GM23338 (cell line): ENCODE measurements around the gene BIRC5. TPM values are rescaled to one million over a fixed set of nuclear protein-coding genes. Genes with fewer than 3 reads are reported as not detected.

Experiments used
- ATAC-seq: fragments of 200-7000 bp; cut with Tn5 transposase; 3 replicates; pipeline ENCODE4 v1.9.1; 2020
- DNase-seq: peaks from one replicate; pipeline ENCODE4 v3.0.0-alpha.2; 2015; ENCODE audit warnings: low spot score
- H2AFZ ChIP-seq: fragments of 200-600 bp; sonication (generic); 2 replicates; pipeline ENCODE4 v1.8.0; 2016; ENCODE audit warnings: antibody characterized with exemption, mild to moderate bottlenecking, moderate library complexity
- H3F3A ChIP-seq: fragments of 200-600 bp; sonication (generic); replicated peaks from 2 replicates; pipeline ENCODE4 v1.8.0; 2017; ENCODE audit warnings: antibody characterized with exemption, mixed run types, low read depth
- H3K27ac ChIP-seq: fragments of 200-600 bp; sonication (generic); 2 replicates; pipeline ENCODE4 v1.6.1; 2016; ENCODE audit warnings: low read depth
- H3K27me3 ChIP-seq: fragments of 200-600 bp; sonication (generic); 2 replicates; pipeline ENCODE4 v1.8.0; 2016; ENCODE audit warnings: mild to moderate bottlenecking, mixed run types, moderate library complexity; ENCODE audit not compliant: insufficient read depth
- H3K36me3 ChIP-seq: fragments of 200-600 bp; sonication (generic); 2 replicates; pipeline ENCODE4 v1.8.0; 2016; ENCODE audit warnings: mild to moderate bottlenecking; ENCODE audit not compliant: insufficient read depth
- H3K4me1 ChIP-seq: fragments of 200-600 bp; sonication (generic); 2 replicates; pipeline ENCODE4 v1.8.0; 2016; ENCODE audit warnings: mild to moderate bottlenecking, moderate library complexity; ENCODE audit not compliant: insufficient read depth
- H3K4me2 ChIP-seq: fragments of 200-600 bp; sonication (generic); 2 replicates; pipeline ENCODE4 v1.7.1; 2017; ENCODE audit warnings: mixed run types
- H3K4me3 ChIP-seq: fragments of 200-600 bp; sonication (generic); 2 replicates; pipeline ENCODE4 v1.6.1; 2016; ENCODE audit warnings: mixed run types
- H3K79me2 ChIP-seq: fragments of 200-600 bp; sonication (generic); replicated peaks from 2 replicates; pipeline ENCODE4 v1.8.0; 2017; ENCODE audit warnings: mild to moderate bottlenecking; ENCODE audit not compliant: insufficient read depth
- H3K9me2 ChIP-seq: fragments of 200-600 bp; sonication (generic); 2 replicates; pipeline ENCODE4 v1.8.0; 2017; ENCODE audit not compliant: insufficient read depth
- H4K20me1 ChIP-seq: fragments of 200-600 bp; sonication (generic); replicated peaks from 2 replicates; pipeline ENCODE4 v1.8.0; 2017; ENCODE audit warnings: mild to moderate bottlenecking; ENCODE audit not compliant: insufficient read depth
- H3K27ac Mint-ChIP-seq: 2 replicates; pipeline ENCODE4 v1.8.0; 2020; ENCODE audit warnings: inconsistent platforms, mild to moderate bottlenecking, moderate library complexity, mixed read lengths
- H3K27me3 Mint-ChIP-seq: 3 replicates; pipeline ENCODE4 v1.8.0; 2022; ENCODE audit warnings: low read depth, mild to moderate bottlenecking, moderate library complexity, mixed read lengths, inconsistent platforms; ENCODE audit not compliant: insufficient read depth, poor library complexity
- H3K36me3 Mint-ChIP-seq: 3 replicates; pipeline ENCODE4 v1.8.0; 2021; ENCODE audit warnings: low read depth, mild to moderate bottlenecking, inconsistent platforms, moderate library complexity, mixed read lengths
- H3K4me1 Mint-ChIP-seq: 3 replicates; pipeline ENCODE4 v1.8.0; 2020; ENCODE audit warnings: mild to moderate bottlenecking, inconsistent platforms, mixed read lengths
- H3K4me3 Mint-ChIP-seq: 3 replicates; pipeline ENCODE4 v1.8.0; 2021; ENCODE audit warnings: moderate library complexity, mild to moderate bottlenecking, inconsistent platforms, mixed read lengths
- H3K9me3 Mint-ChIP-seq: 3 replicates; pipeline ENCODE4 v1.8.0; 2020; ENCODE audit warnings: moderate library complexity, mild to moderate bottlenecking, inconsistent platforms, mixed read lengths
- CREB1 ChIP-seq: fragments of 250-450 bp; sonication (Bioruptor Pico); IDR thresholded peaks from 2 replicates; pipeline ENCODE4 v1.5.0; 2020; ENCODE audit warnings: low read depth, mild to moderate bottlenecking, moderate library complexity
- ETS1 ChIP-seq: IDR thresholded peaks from 2 replicates; pipeline ENCODE4 v1.6.1; 2016; ENCODE audit warnings: antibody characterized with exemption
- EZH2phosphoT487 ChIP-seq: fragments of 200-600 bp; sonication (generic); IDR thresholded peaks from one replicate; pipeline ENCODE4 v1.8.1; 2018; ENCODE audit warnings: antibody characterized with exemption; ENCODE audit not compliant: unreplicated experiment
- REST ChIP-seq: IDR thresholded peaks from one replicate; pipeline ENCODE4 v1.6.1; 2018; ENCODE audit warnings: antibody characterized with exemption; ENCODE audit not compliant: unreplicated experiment
- STAT1 ChIP-seq: IDR thresholded peaks from one replicate; pipeline ENCODE4 v1.6.1; 2016; ENCODE audit warnings: antibody characterized with exemption; ENCODE audit not compliant: unreplicated experiment
- polyA plus RNA-seq: library from polyadenylated mRNA; unstranded; fragments of >200 nt; fragmentation: Nextera tagmentation; extraction: Ambion mirVana; gene quantifications from 2 replicates; pipeline ENCODE4 v1.2.1, GENCODE V29; 2016
- total RNA-seq: library from RNA; depleted of rRNA; stranded (reverse); fragments of >200 nt; shearing (Covaris generic); gene quantifications from 2 replicates; pipeline ENCODE4 v1.2.3, GENCODE V29; 2014
- TF ChIP-seq, protein P1 (sequence below), 2 experiments: fragments of 200-600 bp in 1 of 2; sonication (generic) in 1 of 2; conservative IDR thresholded peaks; 2 replicates each; pipeline versions ENCODE4 v1.5.1 to v1.6.1; 2016 to 2017; ENCODE audit warnings: antibody characterized with exemption in 2 of 2, low read depth in 2 of 2, mild to moderate bottlenecking in 2 of 2, moderate library complexity in 1 of 2
- TF ChIP-seq, protein P2 (sequence below): fragments of 250-450 bp; sonication (Bioruptor Pico); IDR thresholded peaks from 2 replicates; pipeline ENCODE4 v1.5.0; 2020; ENCODE audit warnings: mild to moderate bottlenecking, moderate library complexity

BIRC5 gene
- total and polyA plus RNA-seq, 2 experiments from 2014 or later, result 89.7 to 111 TPM

DNA sequence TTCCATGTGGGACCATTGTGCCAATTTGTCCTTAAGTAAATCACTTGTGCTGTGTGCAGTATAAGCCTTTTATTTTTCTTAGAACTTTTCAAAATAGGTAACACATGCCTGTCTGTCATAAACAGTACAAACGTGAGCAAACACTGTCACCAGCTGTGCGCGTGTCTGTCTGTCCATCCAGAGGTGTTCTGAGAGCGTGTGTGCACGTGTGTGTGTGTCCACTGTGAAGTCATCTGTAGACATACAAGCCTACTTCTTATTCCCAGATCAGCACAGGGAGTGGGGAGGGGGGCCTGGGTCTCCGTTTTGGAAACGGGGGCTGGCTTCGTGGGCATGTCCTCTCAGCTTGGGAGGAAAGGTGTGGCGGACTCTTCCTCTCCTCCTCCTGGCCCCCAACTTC is 26.8 kb downstream of the BIRC5 start (continued):
- TF ChIP-seq ETS1 (no peak), STAT1 (no peak), REST (no peak), EZH2phosphoT487 (no peak)
- TF ChIP-seq, protein P1, sequence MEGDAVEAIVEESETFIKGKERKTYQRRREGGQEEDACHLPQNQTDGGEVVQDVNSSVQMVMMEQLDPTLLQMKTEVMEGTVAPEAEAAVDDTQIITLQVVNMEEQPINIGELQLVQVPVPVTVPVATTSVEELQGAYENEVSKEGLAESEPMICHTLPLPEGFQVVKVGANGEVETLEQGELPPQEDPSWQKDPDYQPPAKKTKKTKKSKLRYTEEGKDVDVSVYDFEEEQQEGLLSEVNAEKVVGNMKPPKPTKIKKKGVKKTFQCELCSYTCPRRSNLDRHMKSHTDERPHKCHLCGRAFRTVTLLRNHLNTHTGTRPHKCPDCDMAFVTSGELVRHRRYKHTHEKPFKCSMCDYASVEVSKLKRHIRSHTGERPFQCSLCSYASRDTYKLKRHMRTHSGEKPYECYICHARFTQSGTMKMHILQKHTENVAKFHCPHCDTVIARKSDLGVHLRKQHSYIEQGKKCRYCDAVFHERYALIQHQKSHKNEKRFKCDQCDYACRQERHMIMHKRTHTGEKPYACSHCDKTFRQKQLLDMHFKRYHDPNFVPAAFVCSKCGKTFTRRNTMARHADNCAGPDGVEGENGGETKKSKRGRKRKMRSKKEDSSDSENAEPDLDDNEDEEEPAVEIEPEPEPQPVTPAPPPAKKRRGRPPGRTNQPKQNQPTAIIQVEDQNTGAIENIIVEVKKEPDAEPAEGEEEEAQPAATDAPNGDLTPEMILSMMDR (conservative IDR thresholded peaks at IDR 0.05; ENCODE audit: low read depth in 2 of 2), result no peak

GRCh38 chr17:78241277-78242023 is 27.4 kb downstream of the BIRC5 start:
- Histone ChIP-seq H3K9me2 (no peaks in the 10 kb centered on the region), H3K27ac (no peak overlapping the region), H2AFZ (no peak overlapping the region), H3K4me1 (no peaks in the 10 kb centered on the region), H3K4me3 (no peak overlapping the region), H3K79me2 (no peaks in the 10 kb centered on the region), H3K36me3 (no peaks in the 10 kb centered on the region), H3K27me3 (no peaks in the 10 kb centered on the region), H3F3A (no peaks in the 10 kb centered on the region), H4K20me1 (no peaks in the 10 kb centered on the region), H3K4me2 (no peak overlapping the region)
- Mint-ChIP-seq H3K36me3 (peaks cover 3% of the 10 kb centered on the region; the same call in 1 of the 3 replicates), H3K4me3 (no peak overlapping the region), H3K4me1 (peaks cover 4% of the 10 kb centered on the region; the same call in 1 of the 3 replicates), H3K9me3 (peaks cover 4% of the 10 kb centered on the region; the same call in 2 of the 3 replicates), H3K27ac (no peak overlapping the region), H3K27me3 (peaks cover 17% of the 10 kb centered on the region)
- TF ChIP-seq EZH2phosphoT487, result no peak
- TF ChIP-seq, protein P2, sequence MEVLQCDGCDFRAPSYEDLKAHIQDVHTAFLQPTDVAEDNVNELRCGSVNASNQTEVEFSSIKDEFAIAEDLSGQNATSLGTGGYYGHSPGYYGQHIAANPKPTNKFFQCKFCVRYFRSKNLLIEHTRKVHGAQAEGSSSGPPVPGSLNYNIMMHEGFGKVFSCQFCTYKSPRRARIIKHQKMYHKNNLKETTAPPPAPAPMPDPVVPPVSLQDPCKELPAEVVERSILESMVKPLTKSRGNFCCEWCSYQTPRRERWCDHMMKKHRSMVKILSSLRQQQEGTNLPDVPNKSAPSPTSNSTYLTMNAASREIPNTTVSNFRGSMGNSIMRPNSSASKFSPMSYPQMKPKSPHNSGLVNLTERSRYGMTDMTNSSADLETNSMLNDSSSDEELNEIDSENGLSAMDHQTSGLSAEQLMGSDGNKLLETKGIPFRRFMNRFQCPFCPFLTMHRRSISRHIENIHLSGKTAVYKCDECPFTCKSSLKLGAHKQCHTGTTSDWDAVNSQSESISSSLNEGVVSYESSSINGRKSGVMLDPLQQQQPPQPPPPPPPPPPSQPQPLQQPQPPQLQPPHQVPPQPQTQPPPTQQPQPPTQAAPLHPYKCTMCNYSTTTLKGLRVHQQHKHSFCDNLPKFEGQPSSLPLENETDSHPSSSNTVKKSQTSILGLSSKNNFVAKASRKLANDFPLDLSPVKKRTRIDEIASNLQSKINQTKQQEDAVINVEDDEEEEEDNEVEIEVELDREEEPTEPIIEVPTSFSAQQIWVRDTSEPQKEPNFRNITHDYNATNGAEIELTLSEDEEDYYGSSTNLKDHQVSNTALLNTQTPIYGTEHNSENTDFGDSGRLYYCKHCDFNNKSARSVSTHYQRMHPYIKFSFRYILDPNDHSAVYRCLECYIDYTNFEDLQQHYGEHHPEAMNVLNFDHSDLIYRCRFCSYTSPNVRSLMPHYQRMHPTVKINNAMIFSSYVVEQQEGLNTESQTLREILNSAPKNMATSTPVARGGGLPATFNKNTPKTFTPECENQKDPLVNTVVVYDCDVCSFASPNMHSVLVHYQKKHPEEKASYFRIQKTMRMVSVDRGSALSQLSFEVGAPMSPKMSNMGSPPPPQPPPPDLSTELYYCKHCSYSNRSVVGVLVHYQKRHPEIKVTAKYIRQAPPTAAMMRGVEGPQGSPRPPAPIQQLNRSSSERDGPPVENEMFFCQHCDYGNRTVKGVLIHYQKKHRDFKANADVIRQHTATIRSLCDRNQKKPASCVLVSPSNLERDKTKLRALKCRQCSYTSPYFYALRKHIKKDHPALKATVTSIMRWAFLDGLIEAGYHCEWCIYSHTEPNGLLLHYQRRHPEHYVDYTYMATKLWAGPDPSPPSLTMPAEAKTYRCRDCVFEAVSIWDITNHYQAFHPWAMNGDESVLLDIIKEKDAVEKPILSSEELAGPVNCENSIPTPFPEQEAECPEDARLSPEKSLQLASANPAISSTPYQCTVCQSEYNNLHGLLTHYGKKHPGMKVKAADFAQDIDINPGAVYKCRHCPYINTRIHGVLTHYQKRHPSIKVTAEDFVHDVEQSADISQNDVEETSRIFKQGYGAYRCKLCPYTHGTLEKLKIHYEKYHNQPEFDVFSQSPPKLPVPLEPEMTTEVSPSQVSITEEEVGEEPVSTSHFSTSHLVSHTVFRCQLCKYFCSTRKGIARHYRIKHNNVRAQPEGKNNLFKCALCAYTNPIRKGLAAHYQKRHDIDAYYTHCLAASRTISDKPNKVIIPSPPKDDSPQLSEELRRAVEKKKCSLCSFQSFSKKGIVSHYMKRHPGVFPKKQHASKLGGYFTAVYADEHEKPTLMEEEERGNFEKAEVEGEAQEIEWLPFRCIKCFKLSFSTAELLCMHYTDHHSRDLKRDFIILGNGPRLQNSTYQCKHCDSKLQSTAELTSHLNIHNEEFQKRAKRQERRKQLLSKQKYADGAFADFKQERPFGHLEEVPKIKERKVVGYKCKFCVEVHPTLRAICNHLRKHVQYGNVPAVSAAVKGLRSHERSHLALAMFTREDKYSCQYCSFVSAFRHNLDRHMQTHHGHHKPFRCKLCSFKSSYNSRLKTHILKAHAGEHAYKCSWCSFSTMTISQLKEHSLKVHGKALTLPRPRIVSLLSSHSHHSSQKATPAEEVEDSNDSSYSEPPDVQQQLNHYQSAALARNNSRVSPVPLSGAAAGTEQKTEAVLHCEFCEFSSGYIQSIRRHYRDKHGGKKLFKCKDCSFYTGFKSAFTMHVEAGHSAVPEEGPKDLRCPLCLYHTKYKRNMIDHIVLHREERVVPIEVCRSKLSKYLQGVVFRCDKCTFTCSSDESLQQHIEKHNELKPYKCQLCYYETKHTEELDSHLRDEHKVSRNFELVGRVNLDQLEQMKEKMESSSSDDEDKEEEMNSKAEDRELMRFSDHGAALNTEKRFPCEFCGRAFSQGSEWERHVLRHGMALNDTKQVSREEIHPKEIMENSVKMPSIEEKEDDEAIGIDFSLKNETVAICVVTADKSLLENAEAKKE, result no peak
- TF ChIP-seq CREB1, result 0 out of 2 replicates have a peak, but pooled peaks have one; percentile 19
- TF ChIP-seq ETS1, result no peak
- DNase-seq (peak; percentile 73), ATAC-seq (peak; percentile 77)
